Measurements from ENCODE around the gene USPL1.

The USPL1 gene

GRCh38 chr13:30679483-30680330 lies 62.0 kb downstream of the USPL1 start:
- peak in 1 of 2 experiments; percentile 63 for DNase-seq (ENCODE audit: low read depth in 1 of 2, low spot score in 1 of 2)
- TF ChIP-seq REST (IDR thresholded peaks at IDR 0.05; ENCODE audit: insufficient replicate concordance, low read depth), result no peak
- peak; percentile 80 for TF ChIP-seq CTCF (IDR thresholded peaks at IDR 0.05; ENCODE audit: insufficient read depth, low read length)
- Histone ChIP-seq H3K4me3 (replicated peaks; ENCODE audit: insufficient read depth, low read length) (no peak overlapping the region), H3K27ac (replicated peaks) (no peak overlapping the region), H3K27me3 (ENCODE audit: insufficient read depth, poor library complexity, severe bottlenecking) (no peaks in the 10 kb centered on the region)

GRCh38 chr13:30681843-30682242 lies 64.1 kb downstream of the USPL1 start:
- H3K27me3 ChIP-seq (ENCODE audit: insufficient read depth, poor library complexity, severe bottlenecking), result no peaks in the 10 kb centered on the region
- peak; percentile 61 to 67 for DNase-seq (ENCODE audit: low read depth in 1 of 2, low spot score in 1 of 2)
- H3K27ac ChIP-seq (replicated peaks), result peak overlapping the region; percentile 37
- TF ChIP-seq CTCF (IDR thresholded peaks at IDR 0.05; ENCODE audit: insufficient read depth, low read length) (no peak), POLR2AphosphoS5 (IDR thresholded peaks at IDR 0.05; ENCODE audit: low read depth) (no peak), SPI1 (IDR thresholded peaks at IDR 0.05; ENCODE audit: borderline replicate concordance, low read depth) (peak; percentile 23; the same call in 1 of the 2 replicates)
- H3K4me3 ChIP-seq (replicated peaks; ENCODE audit: insufficient read depth, low read length), result no peak overlapping the region

GRCh38 chr13:30685320-30685859 lies 67.7 kb downstream of the USPL1 start:
- TF ChIP-seq REST (IDR thresholded peaks at IDR 0.05; ENCODE audit: insufficient replicate concordance, low read depth), result no peak
- TF ChIP-seq POLR2AphosphoS5 (IDR thresholded peaks at IDR 0.05; ENCODE audit: low read depth), result no peak
- TF ChIP-seq GABPA (IDR thresholded peaks at IDR 0.05; ENCODE audit: low read depth), result no peak
- no peak for TF ChIP-seq CTCF (IDR thresholded peaks at IDR 0.05; ENCODE audit: insufficient read depth, low read length)
- TF ChIP-seq SPI1 (IDR thresholded peaks at IDR 0.05; ENCODE audit: borderline replicate concordance, low read depth), result no peak

More at GRCh38 chr13:30685320-30685859, 67.7 kb downstream of the USPL1 start:
- no peak overlapping the region for H3K27ac ChIP-seq (replicated peaks)
- H3K27me3 ChIP-seq (ENCODE audit: insufficient read depth, poor library complexity, severe bottlenecking), result no peaks in the 10 kb centered on the region
- DNase-seq (ENCODE audit: low read depth in 1 of 2, low spot score in 1 of 2), result no peak
- H3K4me3 ChIP-seq (replicated peaks; ENCODE audit: insufficient read depth, low read length), result no peak overlapping the region

Measured in HL-60 (cell line).